Activated CD4-positive, alpha-beta T cell treated with anti-CD3 and anti-CD28 coated beads for 24 hours (primary cell): ENCODE measurements around the gene PWP2.
"Not testable (repeated sequence)": the region's sequence is repeated elsewhere in the genome, so short reads cannot be mapped to it uniquely, and the experiment has no call there.

Experiments used
- DNase-seq, 2 donors: peaks; one replicate each; pipeline ENCODE4 v3.0.0-alpha.2; 2020; ENCODE audit warnings: low read depth in 2 of 2

The PWP2 gene

GRCh38 chr21:44138039-44138438, 30.8 kb downstream of the PWP2 start:
- not testable (repeated sequence) for DNase-seq

- not testable (repeated sequence) for DNase-seq
These were observed 32.8 kb downstream of the PWP2 start for GRCh38 chr21:44139787-44140551.

GRCh38 chr21:44140552-44140932, 33.3 kb downstream of the PWP2 start:
- not testable (repeated sequence) for DNase-seq

- DNase-seq: not testable (repeated sequence)
These were observed 35.3 kb downstream of the PWP2 start for GRCh38 chr21:44142470-44142869.

- DNase-seq: not testable (repeated sequence)
These were observed 36.2 kb downstream of the PWP2 start for GRCh38 chr21:44143380-44143779.

DNA sequence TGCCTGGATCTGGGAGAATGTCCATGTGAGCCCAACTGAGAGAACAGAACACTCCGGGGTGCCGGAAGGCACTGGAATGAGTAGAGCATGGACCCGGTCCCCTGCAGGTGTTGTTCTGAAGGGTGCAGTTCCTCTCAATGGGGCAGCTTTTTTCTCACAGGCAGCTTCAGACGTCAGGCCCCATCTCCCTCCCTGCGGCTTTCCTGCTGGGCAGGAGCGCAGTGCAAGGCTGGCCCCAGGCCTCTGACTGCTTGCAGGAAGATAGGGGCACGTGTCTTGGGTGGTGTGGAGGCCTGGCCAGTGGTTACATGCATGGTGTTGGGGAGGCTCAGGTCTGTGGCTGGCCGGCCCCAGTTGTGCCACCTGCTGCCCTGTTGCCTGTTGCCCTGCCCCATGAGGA, 36.8 kb downstream of the PWP2 start:
- DNase-seq: not testable (repeated sequence)

- DNase-seq: not testable (repeated sequence)
These were observed 37.8 kb downstream of the PWP2 start for GRCh38 chr21:44144784-44145602.

- DNase-seq: not testable (repeated sequence)
These were observed 38.4 kb downstream of the PWP2 start for GRCh38 chr21:44145616-44146015.

- DNase-seq: not testable (repeated sequence)
These were observed 39.9 kb downstream of the PWP2 start for GRCh38 chr21:44147108-44147507.

DNA sequence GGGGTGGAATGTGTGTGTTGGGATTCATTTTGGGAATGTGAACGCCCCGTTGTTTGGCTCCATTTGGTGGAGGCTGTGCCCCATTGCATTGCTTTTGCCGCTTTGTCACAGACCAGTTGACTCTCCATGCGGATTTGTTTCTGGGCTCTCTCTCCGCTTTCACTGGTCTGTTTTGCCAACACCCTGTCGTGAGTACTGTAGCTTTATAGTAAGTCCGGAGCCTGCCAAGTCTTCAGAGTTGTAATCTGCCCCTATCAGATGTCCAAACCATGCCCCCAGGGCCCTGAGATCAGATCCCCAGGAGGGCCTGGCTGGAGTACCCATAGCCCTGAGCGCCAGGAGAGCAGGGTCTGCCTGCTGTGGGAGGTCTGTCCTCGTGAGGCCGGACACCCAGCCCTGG, 43.1 kb downstream of the PWP2 start:
- not testable (repeated sequence) for DNase-seq

GRCh38 chr21:44153214-44153888, 46.2 kb downstream of the PWP2 start:
- DNase-seq: peak in 1 of 2 donors; percentile 29

DNA sequence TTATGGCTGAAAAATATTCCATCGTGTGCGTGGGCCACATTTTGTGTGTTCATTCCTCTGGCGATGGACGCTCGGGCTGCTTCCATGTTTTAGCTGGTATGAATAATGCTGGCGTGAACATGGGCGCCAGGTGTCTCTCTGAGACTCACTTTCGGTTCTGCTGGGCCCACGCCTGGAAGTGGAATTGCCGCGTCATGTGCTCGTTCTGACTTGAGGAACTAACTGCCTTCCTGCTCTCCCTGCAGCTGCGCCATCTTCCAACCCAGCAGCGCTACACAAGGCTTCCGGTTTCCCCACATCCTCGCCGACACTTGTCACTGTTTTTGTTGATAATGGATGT, 46.7 kb downstream of the PWP2 start:
- peak; percentile 29 to 31 for DNase-seq

DNA sequence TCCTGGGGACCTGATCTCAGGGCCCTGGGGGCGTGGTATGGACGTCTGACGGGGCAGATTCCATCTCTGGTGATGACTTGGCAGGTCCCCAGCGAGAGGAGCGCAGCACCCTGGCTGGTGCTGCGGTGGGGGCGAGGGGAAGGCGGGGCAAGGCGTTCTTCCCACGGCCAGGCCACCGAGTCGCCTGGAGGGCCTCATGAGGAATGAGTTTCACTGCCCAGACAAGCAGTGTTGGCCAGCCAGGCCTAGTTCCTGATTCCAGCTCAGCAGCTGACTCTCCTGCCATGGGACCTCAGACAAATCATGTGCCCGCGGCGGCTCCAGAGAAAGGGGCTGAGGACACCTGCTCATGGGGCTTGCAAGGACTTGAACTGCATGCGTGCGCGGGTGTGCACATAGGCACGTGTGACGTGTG, 47.6 kb downstream of the PWP2 start:
- not testable (repeated sequence) for DNase-seq

- DNase-seq: not testable (repeated sequence)
These were observed 48.2 kb downstream of the PWP2 start for GRCh38 chr21:44155231-44155993.

DNA sequence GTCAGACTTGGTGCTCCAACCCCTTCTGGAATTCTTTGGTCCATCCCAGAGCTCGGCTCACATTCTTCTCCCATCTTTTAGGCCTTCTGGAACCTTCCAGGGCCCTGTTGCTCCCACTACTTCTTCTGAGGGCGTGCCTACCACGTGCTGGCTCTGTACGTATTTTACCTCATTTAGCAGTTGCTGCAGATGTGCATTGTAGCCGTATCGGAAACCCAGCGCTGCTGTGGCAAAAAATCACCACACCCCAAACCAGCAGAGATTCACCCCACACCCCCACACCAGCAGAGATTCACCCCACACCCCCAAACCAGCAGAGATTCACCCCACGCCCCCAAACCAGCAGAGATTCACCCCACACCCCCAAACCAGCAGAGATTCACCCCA, 48.8 kb downstream of the PWP2 start:
- DNase-seq: not testable (repeated sequence)

GRCh38 chr21:44157439-44158081, 50.4 kb downstream of the PWP2 start:
- DNase-seq: peak in 1 of 2 donors; percentile 13

DNA sequence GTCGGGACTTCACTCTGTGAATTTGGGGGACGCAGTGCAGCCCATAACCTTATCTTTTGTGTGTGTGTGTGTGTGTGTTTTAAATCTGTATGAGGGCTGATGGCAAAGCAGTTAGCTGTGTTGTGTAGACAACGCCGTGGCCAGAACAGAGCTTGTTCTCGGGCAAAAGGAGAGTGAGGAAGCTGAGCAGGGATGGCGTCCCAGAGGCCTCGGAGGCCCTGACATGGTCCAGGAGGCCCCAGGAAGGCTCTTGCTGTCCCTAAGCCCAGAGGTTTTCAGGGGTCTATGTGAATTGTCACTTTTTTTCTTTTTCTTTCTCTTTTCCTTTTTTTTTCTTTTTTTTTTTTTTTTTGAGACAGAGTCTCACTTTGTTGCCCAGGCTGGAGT, 50.9 kb downstream of the PWP2 start:
- not testable (repeated sequence) for DNase-seq

DNA sequence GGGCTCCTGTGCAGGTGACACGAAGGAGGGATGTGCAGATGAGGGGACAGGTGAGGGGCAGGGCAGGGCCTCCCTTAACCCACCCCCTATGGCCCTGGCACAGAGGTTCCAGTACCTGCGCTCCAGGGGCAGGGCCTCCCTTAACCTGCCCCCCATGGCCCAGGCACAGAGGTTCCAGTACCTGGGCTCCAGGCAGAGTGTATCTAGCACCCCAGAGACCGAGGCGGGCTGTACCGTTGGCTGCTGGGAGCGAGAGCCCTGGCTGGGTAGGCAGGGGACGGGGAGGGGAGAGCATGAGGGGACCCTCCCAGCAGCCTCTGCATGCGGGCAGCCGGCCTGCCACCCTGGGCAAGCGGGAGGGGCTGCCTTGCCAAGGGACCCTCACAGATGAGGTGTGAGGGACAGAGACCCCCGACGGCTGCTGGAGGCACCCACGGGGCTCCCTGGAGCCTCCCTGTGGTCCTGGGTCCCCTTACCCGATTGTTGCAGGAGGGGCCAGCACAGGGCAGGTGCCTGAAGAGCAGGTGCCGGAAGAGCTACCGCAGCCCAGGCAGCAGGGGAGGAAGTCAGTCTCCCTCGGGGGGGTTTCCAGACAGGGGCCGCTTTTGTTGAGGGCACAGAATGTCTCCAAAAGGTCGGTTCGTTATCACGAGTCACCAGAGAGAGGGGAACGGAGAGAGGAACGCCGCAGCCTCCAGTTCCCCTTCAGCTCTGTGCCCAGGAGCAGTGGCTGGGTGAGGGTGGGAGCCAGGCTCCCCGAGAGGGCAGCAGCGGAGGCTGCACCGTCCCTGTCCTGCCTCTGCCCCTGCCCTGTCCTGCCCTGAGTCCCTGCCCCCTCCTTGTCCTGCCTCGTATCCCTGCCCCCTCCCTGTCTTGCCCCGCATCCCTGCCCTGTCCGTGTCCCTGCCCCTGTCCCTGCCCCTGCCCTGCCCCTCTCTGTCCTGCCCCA, 52.4 kb downstream of the PWP2 start:
- DNase-seq: not testable (repeated sequence)

DNA sequence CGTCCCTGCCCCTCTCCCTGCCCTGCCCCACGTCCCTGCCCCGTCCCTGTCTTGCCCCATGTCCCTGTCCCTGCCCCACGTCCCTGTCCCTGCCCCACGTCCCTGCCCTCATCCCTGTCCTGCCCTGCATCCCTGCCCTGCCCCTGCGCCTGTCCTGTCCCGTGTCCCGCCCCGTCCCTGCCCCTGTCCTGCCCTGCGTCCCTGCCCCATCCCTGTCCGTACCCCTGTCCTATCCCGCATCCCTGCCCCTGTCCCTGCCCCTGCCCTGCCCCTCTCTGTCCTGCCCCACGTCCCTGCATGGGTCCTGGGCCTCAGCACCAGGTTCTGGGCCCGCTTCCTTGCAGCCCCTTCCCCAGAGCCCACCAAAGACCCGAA, 53.1 kb downstream of the PWP2 start:
- DNase-seq: not testable (repeated sequence)

- DNase-seq: not testable (repeated sequence)
These were observed 53.6 kb downstream of the PWP2 start for GRCh38 chr21:44160821-44161220.
